ENCODE results near the gene THTPA. TPM values are rescaled to one million over a fixed set of nuclear protein-coding genes. Genes with fewer than 3 reads are reported as not detected.
"Not testable (repeated sequence)": the region's sequence is repeated elsewhere in the genome, so short reads cannot be mapped to it uniquely, and the experiment has no call there.

Gene THTPA
- total RNA-seq, 4 donors from 2014 or later: 23.3 to 48.5 (median 37.6) TPM

GRCh38 chr14:23604675-23605170 is 48.7 kb downstream of the THTPA start:
- Histone ChIP-seq H3K4me1 (peaks cover 0 to 3% (median under 1%) of the 10 kb centered on the region in 4 donors), H3K27me3 (no peaks in the 10 kb centered on the region), H3K36me3 (no peaks in the 10 kb centered on the region), H3K4me3 (no peak overlapping the region), H3K27ac (no peak overlapping the region), H3K9me3 (no peaks in the 10 kb centered on the region)
- DNase-seq: no peak
- no peak for TF ChIP-seq CTCF (IDR thresholded peaks at IDR 0.05)
- TF ChIP-seq POLR2A (IDR thresholded peaks at IDR 0.05): no peak

- H3K4me1 ChIP-seq: peaks cover 0 to 8% (median 3%) of the 10 kb centered on the region in 4 donors
- TF ChIP-seq CTCF (IDR thresholded peaks at IDR 0.05) (no peak), POLR2A (IDR thresholded peaks at IDR 0.05) (no peak)
- no peaks in the 10 kb centered on the region for H3K9me3 ChIP-seq
- H3K36me3 ChIP-seq: no peaks in the 10 kb centered on the region
- H3K27me3 ChIP-seq: no peaks in the 10 kb centered on the region
- DNase-seq: no peak
- H3K27ac ChIP-seq: no peak overlapping the region
- no peak overlapping the region for H3K4me3 ChIP-seq
These were observed 50.0 kb downstream of the THTPA start for GRCh38 chr14:23605931-23606585.

- no peaks in the 10 kb centered on the region for H3K36me3 ChIP-seq
- no peak overlapping the region for H3K4me3 ChIP-seq
- DNase-seq: no peak
- H3K9me3 ChIP-seq: no peaks in the 10 kb centered on the region
- H3K27me3 ChIP-seq: no peaks in the 10 kb centered on the region
- TF ChIP-seq POLR2A (IDR thresholded peaks at IDR 0.05): no peak
- TF ChIP-seq CTCF (IDR thresholded peaks at IDR 0.05): no peak
- H3K27ac ChIP-seq: no peak overlapping the region
- peaks cover 0 to 19% (median 5%) of the 10 kb centered on the region in 4 donors for H3K4me1 ChIP-seq
These were observed 52.4 kb downstream of the THTPA start for GRCh38 chr14:23608454-23608853.

DNA sequence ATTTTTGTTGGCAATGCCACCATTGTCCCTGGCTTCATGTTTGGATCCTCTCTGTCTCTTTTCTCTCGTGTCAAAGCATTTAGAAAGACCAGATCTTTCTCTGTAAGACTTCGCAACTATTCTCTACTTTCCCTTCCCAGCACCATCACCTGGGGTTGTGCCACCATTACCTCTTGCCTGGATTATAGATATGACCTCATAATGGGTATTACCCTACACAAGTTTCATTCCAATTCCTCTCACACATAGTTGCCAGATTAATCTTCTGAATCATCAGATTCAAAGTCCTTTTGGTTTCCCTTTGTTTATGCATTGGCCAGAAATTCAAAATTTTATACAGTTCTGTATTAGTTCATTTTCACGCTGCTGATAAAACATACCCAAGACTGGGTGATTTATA is 52.9 kb downstream of the THTPA start:
- Histone ChIP-seq H3K27ac (no peak overlapping the region), H3K4me3 (no peak overlapping the region), H3K4me1 (peaks cover 0 to 19% (median 5%) of the 10 kb centered on the region in 4 donors), H3K27me3 (no peaks in the 10 kb centered on the region), H3K9me3 (no peaks in the 10 kb centered on the region), H3K36me3 (no peaks in the 10 kb centered on the region)
- no peak for TF ChIP-seq CTCF (IDR thresholded peaks at IDR 0.05)
- no peak for TF ChIP-seq POLR2A (IDR thresholded peaks at IDR 0.05)
- no peak for DNase-seq

DNA sequence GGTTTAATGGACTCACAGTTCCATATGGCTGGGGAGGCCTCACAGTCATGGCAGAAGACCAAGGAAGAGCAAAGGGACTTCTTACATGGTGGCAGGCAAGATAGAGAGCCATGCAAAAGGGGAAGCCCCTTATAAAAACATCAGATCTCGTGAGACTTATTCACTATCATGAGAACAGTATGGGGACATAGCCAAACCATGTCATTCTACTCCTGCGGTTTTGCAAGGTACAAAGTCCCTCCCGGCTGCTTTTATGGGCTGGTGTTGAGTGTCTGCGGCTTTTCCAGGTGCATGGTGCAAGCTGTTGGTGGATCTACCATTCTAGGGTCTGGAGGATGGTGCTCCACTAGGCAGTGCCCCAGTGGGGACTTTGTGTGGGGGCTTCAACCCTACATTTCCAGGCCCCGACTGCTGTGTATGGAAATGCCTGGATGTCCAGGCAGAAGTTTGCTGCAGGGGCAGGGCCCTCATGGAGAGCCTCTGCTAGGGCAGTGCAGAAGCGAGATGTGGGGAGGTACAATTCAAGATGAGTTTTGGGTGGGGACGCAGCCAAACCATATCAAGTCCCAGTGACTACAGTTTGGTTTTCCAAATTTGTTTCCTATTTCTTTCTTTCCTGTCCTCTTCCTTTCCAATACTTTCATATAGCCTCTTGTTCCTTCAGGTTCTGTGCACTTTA is 53.5 kb downstream of the THTPA start:
- H3K4me1 ChIP-seq: peaks cover 0 to 19% (median 5%) of the 10 kb centered on the region in 4 donors

More for the DNA sequence above, 53.5 kb downstream of the THTPA start:
- DNase-seq: peak in 1 of 3 donors; percentile 72
- H3K9me3 ChIP-seq, H3K36me3 ChIP-seq, H3K4me3 ChIP-seq, H3K27me3 ChIP-seq: not testable (repeated sequence)
- H3K27ac ChIP-seq: peak overlapping the region; percentile 42 to 71 (median 45)

Other genes starting within 250 kb of the THTPA start
- gene BCL2L2, start 249.4 kb upstream of the THTPA start, total RNA-seq: 10 to 100 TPM; 29.9 to 43.1 (median 32.0) TPM
- 100 to 1,000 TPM in 3 of 4 donors, 10 to 100 TPM in 1; 79.3 to 149 (median 116) TPM for gene PABPN1, start 234.8 kb upstream of the THTPA start, total RNA-seq
- 10 to 100 TPM in 1 of 4 donors, 1 to 10 TPM in 3; 1.6 to 19.0 (median 5.2) TPM for gene SLC22A17, start 203.4 kb upstream of the THTPA start, total RNA-seq
- gene EFS, start 191.1 kb upstream of the THTPA start, total RNA-seq: 1 to 10 TPM in 3 of 4 donors, not detected in 1; 2.1 to 4.4 (median 4.1) TPM
- not detected for gene IL25, start 183.5 kb upstream of the THTPA start, total RNA-seq
- gene CMTM5, start 179.2 kb upstream of the THTPA start, total RNA-seq: not detected
- not detected for gene MYH6, start 148.0 kb upstream of the THTPA start, total RNA-seq
- gene MYH7, start 120.6 kb upstream of the THTPA start, total RNA-seq: under 1 TPM in 3 of 4 donors, not detected in 1; 0.18 to 0.40 (median 0.19) TPM
- gene NGDN, start 86.6 kb upstream of the THTPA start, total RNA-seq: 10 to 100 TPM; 25.5 to 61.9 (median 35.4) TPM
- gene ZFHX2, start 4.5 kb upstream of the THTPA start, total RNA-seq: 1 to 10 TPM in 2 of 4 donors, under 1 TPM in 2; 0.53 to 7.4 (median 1.0) TPM
- gene AP1G2, start 11.5 kb downstream of the THTPA start, total RNA-seq: 100 to 1,000 TPM; 175 to 369 (median 341) TPM
- gene JPH4, start 22.5 kb downstream of the THTPA start, total RNA-seq: 1 to 10 TPM in 2 of 4 donors, under 1 TPM in 1, not detected in 1; 0.85 to 8.3 (median 1.5) TPM
- gene DHRS2, start 80.1 kb downstream of the THTPA start, total RNA-seq: not detected